A549 (cell line): ENCODE results near the gene C16orf90. TPM values are rescaled to one million over a fixed set of nuclear protein-coding genes. Genes with fewer than 3 reads are reported as not detected.
"Not testable (repeated sequence)": the region's sequence is repeated elsewhere in the genome, so short reads cannot be mapped to it uniquely, and the experiment has no call there.

Experiments
- ATAC-seq, 2 experiments: fragments of 200-7000 bp in 1 of 2; fragments of >200 bp in 1 of 2; cut with Nextera tagmentation in 1 of 2; cut with Tn5 transposase in 1 of 2; 3 replicates each; pipeline versions ENCODE4 v1.8.0 to v1.9.1; 2018 to 2020; ENCODE audit warnings: mild to moderate bottlenecking in 1 of 2, moderate library complexity in 1 of 2
- CTCF ChIA-PET: fragments of 300-600 bp; sonication (Branson Sonifier 250); formaldehyde crosslinking; extraction: SDS; loops from one replicate; lab custom pipeline; 2021; ENCODE audit warnings: antibody characterized with exemption, inconsistent platforms; lab: Yijun Ruan, JAX
- POLR2A ChIA-PET: fragments of 350-600 bp; formaldehyde crosslinking; extraction: SDS; loops from one replicate; lab custom pipeline; 2021; ENCODE audit warnings: antibody characterized with exemption, inconsistent platforms; lab: Yijun Ruan, JAX
- DNase-seq, 2 experiments: peaks; one replicate each; pipeline versions ENCODE4 v3.0.0 to v3.0.0-alpha.2; 2011 to 2016; ENCODE audit warnings: low read depth in 1 of 2, low spot score in 1 of 2
- FAIRE-seq: peaks from 2 replicates; lab custom pipeline; 2011; peaks lifted over from hg19 to GRCh38; lab: Jason Lieb, UNC
- H3K27ac ChIP-seq, 2 experiments: fragments of >200 bp; sonication (Bioruptor Twin); formaldehyde crosslinking; 3 replicates each; pipeline ENCODE4 v1.5.1; 2016 to 2017
- H3K4me1 ChIP-seq: fragments of >200 bp; sonication (Bioruptor Twin); formaldehyde crosslinking; 3 replicates; pipeline ENCODE4 v1.6.1; 2016
- H3K4me2 ChIP-seq: fragments of >200 bp; sonication (Bioruptor Twin); formaldehyde crosslinking; 3 replicates; pipeline ENCODE4 v1.6.1; 2016
- H3K4me3 ChIP-seq: fragments of >200 bp; sonication (Bioruptor Twin); formaldehyde crosslinking; 3 replicates; pipeline ENCODE4 v1.5.1; 2016
- H3K9me3 ChIP-seq: fragments of >200 bp; sonication (Bioruptor Twin); formaldehyde crosslinking; 3 replicates; pipeline ENCODE4 v1.6.1; 2016
- BCL3 ChIP-seq: fragments of >200 bp; sonication (Bioruptor Twin); formaldehyde crosslinking; IDR thresholded peaks from 3 replicates; pipeline ENCODE4 v1.6.1; 2016
- CBX2 ChIP-seq: fragments of 200-600 bp; sonication (generic); IDR thresholded peaks from 2 replicates; pipeline ENCODE4 v1.6.1; 2016; ENCODE audit warnings: low read depth, mild to moderate bottlenecking, borderline replicate concordance
- CEBPB ChIP-seq, 2 experiments: fragments of >200 bp in 1 of 2; sonication (Bioruptor Twin) in 1 of 2; formaldehyde crosslinking in 1 of 2; IDR thresholded peaks; 2 replicates each; pipeline ENCODE4 v1.6.1; 2012 to 2016
- CHD4 ChIP-seq: fragments of 200-600 bp; sonication (generic); IDR thresholded peaks from 2 replicates; pipeline ENCODE4 v1.6.1; 2016; ENCODE audit warnings: antibody characterized with exemption, mild to moderate bottlenecking, borderline replicate concordance
- CTCF ChIP-seq: fragments of >200 bp; sonication (Bioruptor Twin); formaldehyde crosslinking; IDR thresholded peaks from 3 replicates; pipeline ENCODE4 v1.5.1; 2016
- FOSB ChIP-seq: fragments of 250-450 bp; sonication (Bioruptor Pico); IDR thresholded peaks from 2 replicates; pipeline ENCODE4 v1.5.0; 2020; ENCODE audit warnings: mild to moderate bottlenecking, moderate library complexity
- FOSL2 ChIP-seq, 2 experiments: fragments of 450-650 bp in 1 of 2; fragments of >200 bp in 1 of 2; sonication (Bioruptor Twin) in 1 of 2; formaldehyde crosslinking; IDR thresholded peaks; 2 replicates each; pipeline versions ENCODE4 v1.5.0 to v1.6.1; 2016 to 2020; ENCODE audit warnings: mild to moderate bottlenecking in 1 of 2, moderate library complexity in 1 of 2
- FOXS1 ChIP-seq: fragments of 250-450 bp; sonication (Bioruptor Pico); IDR thresholded peaks from 2 replicates; pipeline ENCODE4 v1.5.0; 2020; ENCODE audit warnings: mild to moderate bottlenecking, moderate library complexity
- GATA3 ChIP-seq: IDR thresholded peaks from 2 replicates; pipeline ENCODE4 v1.6.1; 2012; ENCODE audit warnings: borderline replicate concordance
- HMGXB4 ChIP-seq: fragments of 250-450 bp; sonication (Bioruptor Pico); IDR thresholded peaks from 2 replicates; pipeline ENCODE4 v1.5.0; 2021; ENCODE audit warnings: mild to moderate bottlenecking, moderate library complexity, borderline replicate concordance
- HOXB5 ChIP-seq: fragments of 250-450 bp; sonication (Bioruptor Pico); IDR thresholded peaks from 2 replicates; pipeline ENCODE4 v1.5.0; 2020; ENCODE audit warnings: mild to moderate bottlenecking, moderate library complexity
- KDM1A ChIP-seq: fragments of 200-600 bp; sonication (generic); IDR thresholded peaks from 2 replicates; pipeline ENCODE4 v1.6.1; 2016; ENCODE audit warnings: low read depth, mild to moderate bottlenecking
- KDM5A ChIP-seq: fragments of 200-600 bp; sonication (generic); IDR thresholded peaks from 2 replicates; pipeline ENCODE4 v1.6.1; 2016; ENCODE audit warnings: antibody characterized with exemption, mild to moderate bottlenecking
- MAZ ChIP-seq: fragments of 150-350 bp; IDR thresholded peaks from 2 replicates; pipeline ENCODE4 v1.6.1; 2014; ENCODE audit warnings: antibody characterized with exemption, low read depth, low read length, borderline replicate concordance
- NPAS2 ChIP-seq: fragments of 250-450 bp; sonication (Bioruptor Pico); IDR thresholded peaks from 2 replicates; pipeline ENCODE4 v1.8.0; 2022; ENCODE audit warnings: mild to moderate bottlenecking, moderate library complexity, borderline replicate concordance
- NR3C1 ChIP-seq: fragments of >200 bp; sonication (Bioruptor Twin); formaldehyde crosslinking; IDR thresholded peaks from 3 replicates; pipeline ENCODE4 v1.6.1; 2017
- POLR2AphosphoS2 ChIP-seq: conservative IDR thresholded peaks from 2 replicates; pipeline ENCODE4 v1.6.1; 2012; ENCODE audit warnings: low read length, improper control_type of control experiment, inconsistent platforms
- RAD21 ChIP-seq, 2 experiments: fragments of >200 bp in 1 of 2; sonication (Bioruptor Twin) in 1 of 2; formaldehyde crosslinking in 1 of 2; IDR thresholded peaks in 1 of 2; conservative IDR thresholded peaks in 1 of 2; 2 replicates in 1 of 2; 3 replicates in 1 of 2; pipeline ENCODE4 v1.6.1; 2012 to 2018; ENCODE audit warnings: inconsistent platforms in 1 of 2
- RCOR1 ChIP-seq: fragments of 150-350 bp; IDR thresholded peaks from 2 replicates; pipeline ENCODE4 v1.6.1; 2014; ENCODE audit warnings: antibody characterized with exemption, low read length, low read depth
- SMC3 ChIP-seq: fragments of >200 bp; sonication (Bioruptor Twin); formaldehyde crosslinking; IDR thresholded peaks from 3 replicates; pipeline ENCODE4 v1.6.1; 2018; ENCODE audit warnings: inconsistent platforms
- SREBF2 ChIP-seq: fragments of 450-650 bp; IDR thresholded peaks from 2 replicates; pipeline ENCODE4 v1.6.1; 2014; ENCODE audit warnings: mild to moderate bottlenecking, moderate library complexity
- TP53 ChIP-seq: fragments of 250-450 bp; sonication (Bioruptor Pico); IDR thresholded peaks from 2 replicates; pipeline ENCODE4 v1.5.0; 2021; ENCODE audit warnings: mild to moderate bottlenecking, moderate library complexity
- ZNF302 ChIP-seq: fragments of 250-450 bp; sonication (Bioruptor Pico); IDR thresholded peaks from 2 replicates; pipeline ENCODE4 v1.9.0; 2021; ENCODE audit warnings: inconsistent platforms, mild to moderate bottlenecking, moderate library complexity
- WGBS: methylation state at CpG from one replicate; pipeline ENCODE4 v1.1.6; 2017; ENCODE audit errors: missing lambda C conversion rate; 5-methylcytosine and 5-hydroxymethylcytosine counted together
- polyA plus RNA-seq, 4 experiments: library from polyadenylated mRNA; depleted of rRNA in 3 of 4; stranded (reverse); fragments of >200 nt; fragmentation: RNase III in 1 of 4; extraction: RNeasy Plus Mini Kit Qiagen cat#74134 plus additional on column Dnase treatment in 1 of 4; gene quantifications; 2 replicates in 3 of 4; 3 replicates in 1 of 4; pipeline ENCODE4 v1.2.3, GENCODE V29; 2011 to 2017
- TF ChIP-seq, protein P1 (sequence below): IDR thresholded peaks from 2 replicates; pipeline ENCODE4 v1.6.1; 2012; ENCODE audit warnings: low read depth, borderline replicate concordance

The C16orf90 gene
- polyA plus RNA-seq, 2 of the 4 experiments (the other 2 are of a cell fraction), result not detected

DNA sequence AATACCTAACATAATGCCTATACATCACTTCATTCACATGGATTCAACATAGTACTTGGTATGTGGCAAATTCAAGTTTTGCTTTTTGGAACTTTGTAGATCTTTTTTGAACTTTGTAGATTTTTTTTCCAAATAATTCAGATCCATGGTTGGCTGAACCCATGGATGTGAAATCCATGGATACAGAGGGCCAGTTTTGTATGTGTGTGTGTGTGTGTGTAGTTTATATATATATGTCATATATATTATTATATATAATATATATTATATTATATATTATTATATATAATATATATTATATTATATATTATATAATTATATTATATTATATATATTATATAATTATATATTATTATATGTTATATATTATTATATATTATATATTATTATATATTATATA, 33.9 kb upstream of the C16orf90 start:
- H3K27ac ChIP-seq, result no peak overlapping the region
- ATAC-seq (no peak), DNase-seq (no peak)
- TF ChIP-seq RCOR1 (no peak), CEBPB (IDR thresholded peaks at IDR 0.05) (no peak), FOXS1 (no peak), NPAS2 (CRISPR knock-in tag) (no peak), GATA3 (no peak)
- TF ChIP-seq, all 56 proteins: peak for 0
- Histone ChIP-seq H3K4me3 (no peak overlapping the region), H3K4me2 (no peak overlapping the region), H3K4me1 (0 out of 3 replicates have a peak, but pooled peaks cover 5% of the 10 kb centered on the region), H3K9me3 (no peaks in the 10 kb centered on the region)
- CTCF ChIA-PET, result interaction anchor here (1.7 kb wide), 1 partner anchor 9 kb away, joined by 3 read pairs; no protein-coding TSS in a partner anchor
- no peak for FAIRE-seq
- POLR2A ChIA-PET, result no interaction called here

- H3K9me3 ChIP-seq, result no peaks in the 10 kb centered on the region
- no peak overlapping the region for H3K27ac ChIP-seq
- 97% methylated on average over 2 of the region's 2 CpGs for WGBS
- POLR2A ChIA-PET, result no interaction called here
- no peak overlapping the region for H3K4me3 ChIP-seq
- no peak for TF ChIP-seq CHD4
- no peak for TF ChIP-seq KDM5A
- no peak for TF ChIP-seq ZNF302 (CRISPR knock-in tag)
- TF ChIP-seq RCOR1, result no peak
- TF ChIP-seq BCL3, result no peak
- no peak for ATAC-seq
- 0 out of 3 replicates have a peak, but pooled peaks cover 5% of the 10 kb centered on the region for H3K4me1 ChIP-seq
- CTCF ChIA-PET, result interaction anchor here (0.6 to 1.7 kb wide), 3 partner anchors 10 to 85 kb away, joined by 3 to 4 read pairs (median 3); no protein-coding TSS in a partner anchor
- H3K4me2 ChIP-seq, result no peak overlapping the region
- no peak for DNase-seq
- FAIRE-seq, result no peak
Observed at GRCh38 chr16:3528406-3528805, 33.1 kb upstream of the C16orf90 start.

GRCh38 chr16:3527216-3527829, 32.0 kb upstream of the C16orf90 start:
- WGBS, result 65% methylated on average over 12 of the region's 12 CpGs
- CTCF ChIA-PET, result interaction anchor here (0.5 to 1.7 kb wide), 7 partner anchors 9 to 267 kb away, joined by 3 to 10 read pairs (median 3); no protein-coding TSS in a partner anchor
- ATAC-seq, H3K4me1 ChIP-seq, H3K4me3 ChIP-seq, H3K4me2 ChIP-seq, H3K27ac ChIP-seq, POLR2A ChIA-PET, H3K9me3 ChIP-seq, FAIRE-seq: not testable (repeated sequence)
- TF ChIP-seq SMC3 (peak; percentile 34; the same call in 1 of the 3 replicates), RAD21 (conservative IDR thresholded peaks at IDR 0.05 in 1 of 2, IDR thresholded peaks at IDR 0.05 in 1 of 2) (peak; percentile 44 to 68; a peak in 4 of 5 replicates), CTCF (peak; percentile 47; the same call in 2 of the 3 replicates)
- DNase-seq, result peak in 1 of 2 experiments; percentile 60

DNA sequence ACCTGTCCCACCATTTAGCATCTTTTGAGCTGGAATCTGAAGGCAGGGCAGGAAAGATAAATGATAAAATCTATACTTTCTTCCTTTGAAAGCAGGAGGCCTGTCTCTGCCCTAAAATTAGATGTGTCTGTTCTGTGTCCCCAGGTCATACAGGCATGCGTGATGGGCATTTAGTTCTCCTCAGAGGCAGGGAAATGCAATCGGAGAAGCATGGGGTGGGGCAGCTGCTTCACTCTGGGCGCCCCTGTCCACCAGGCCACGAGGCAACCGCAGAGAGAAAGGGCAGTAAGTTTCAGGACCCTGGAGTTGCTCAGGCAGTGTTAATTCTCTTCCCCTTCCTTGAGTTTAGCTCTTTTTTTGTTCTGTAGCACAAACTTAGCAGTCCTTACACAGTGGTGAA, 30.7 kb upstream of the C16orf90 start:
- H3K9me3 ChIP-seq, result no peaks in the 10 kb centered on the region
- ATAC-seq (no peak), DNase-seq (no peak), FAIRE-seq (no peak)
- POLR2A ChIA-PET, result interaction anchor here (0.6 kb wide), 1 partner anchor 324 kb away, joined by 9 read pairs; no protein-coding TSS in a partner anchor
- CTCF ChIA-PET, result interaction anchor here (0.6 to 1.6 kb wide), 2 partner anchors 11 to 871 kb away, joined by 4 read pairs; no protein-coding TSS in a partner anchor
- WGBS, result 82% methylated on average over 5 of the region's 5 CpGs
- H3K4me3 ChIP-seq, result no peak overlapping the region
- H3K27ac ChIP-seq, result no peak overlapping the region
- H3K4me1 ChIP-seq, result 0 out of 3 replicates have a peak, but pooled peaks cover 5% of the 10 kb centered on the region
- no peak overlapping the region for H3K4me2 ChIP-seq
- TF ChIP-seq FOSL2 (IDR thresholded peaks at IDR 0.05), result no peak
- TF ChIP-seq FOSL2 (CRISPR knock-in tag; IDR thresholded peaks at IDR 0.05), result no peak
- no peak for TF ChIP-seq POLR2AphosphoS2
- TF ChIP-seq HOXB5, result no peak
- no peak for TF ChIP-seq TP53 (CRISPR knock-in tag)
- no peak for TF ChIP-seq HMGXB4
- TF ChIP-seq NPAS2 (CRISPR knock-in tag), result no peak
- TF ChIP-seq CEBPB (IDR thresholded peaks at IDR 0.05), result no peak
- TF ChIP-seq, protein P1, sequence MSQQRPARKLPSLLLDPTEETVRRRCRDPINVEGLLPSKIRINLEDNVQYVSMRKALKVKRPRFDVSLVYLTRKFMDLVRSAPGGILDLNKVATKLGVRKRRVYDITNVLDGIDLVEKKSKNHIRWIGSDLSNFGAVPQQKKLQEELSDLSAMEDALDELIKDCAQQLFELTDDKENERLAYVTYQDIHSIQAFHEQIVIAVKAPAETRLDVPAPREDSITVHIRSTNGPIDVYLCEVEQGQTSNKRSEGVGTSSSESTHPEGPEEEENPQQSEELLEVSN, result no peak
- no peak for TF ChIP-seq CBX2
- TF ChIP-seq KDM1A, result no peak
- TF ChIP-seq FOSB (CRISPR knock-in tag), result no peak
- TF ChIP-seq MAZ, result no peak
- TF ChIP-seq SREBF2, result no peak
- no peak for TF ChIP-seq NR3C1
